Measurements from ENCODE around the gene ADAMTS16. TPM values are rescaled to one million over a fixed set of nuclear protein-coding genes. Genes with fewer than 3 reads are reported as not detected.

Gene ADAMTS16
- total and polyA plus RNA-seq, 2 donors (not counting 3 experiments of a cell fraction or from before 2014, with no cell fraction given) = not detected

- Histone ChIP-seq H3K9me3 (replicated peaks; ENCODE audit: control insufficient read depth, insufficient read depth, low read length) (peaks cover 3% of the 10 kb centered on the region), H4K20me1 (replicated peaks; ENCODE audit: control insufficient read depth, extremely low read depth, insufficient read depth, low read length) (no peaks in the 10 kb centered on the region), H2AFZ (ENCODE audit: low read depth, low read length) (no peak overlapping the region), H3K9me1 (replicated peaks; ENCODE audit: control insufficient read depth, extremely low read depth, insufficient read depth, low read length) (no peaks in the 10 kb centered on the region), H3K36me3 (ENCODE audit: control insufficient read depth in 2 of 2, extremely low read depth in 1 of 2, insufficient read depth in 2 of 2, low read length in 2 of 2) (no peaks in the 10 kb centered on the region), H3K4me2 (ENCODE audit: insufficient read depth, low read length) (no peak overlapping the region), H3K27me3 (ENCODE audit: control insufficient read depth in 2 of 2, insufficient read depth in 2 of 2, low read length in 2 of 2) (no peaks in the 10 kb centered on the region), H3K27ac (ENCODE audit: insufficient read depth, low read depth, low read length) (no peak overlapping the region), H3K79me2 (ENCODE audit: control insufficient read depth, insufficient read depth, low read length) (no peaks in the 10 kb centered on the region), H3K9ac (replicated peaks; ENCODE audit: extremely low read depth, insufficient read depth, low read length) (no peak overlapping the region), H3K4me1 (ENCODE audit: control insufficient read depth, extremely low read depth, insufficient read depth, low read length) (no peaks in the 10 kb centered on the region), H3K4me3 (replicated peaks in 1 of 3; ENCODE audit: insufficient read depth in 1 of 3, low read depth in 1 of 3, low read length in 3 of 3) (no peak overlapping the region)
- CTCF ChIA-PET = no interaction called here
- TF ChIP-seq, protein P1, sequence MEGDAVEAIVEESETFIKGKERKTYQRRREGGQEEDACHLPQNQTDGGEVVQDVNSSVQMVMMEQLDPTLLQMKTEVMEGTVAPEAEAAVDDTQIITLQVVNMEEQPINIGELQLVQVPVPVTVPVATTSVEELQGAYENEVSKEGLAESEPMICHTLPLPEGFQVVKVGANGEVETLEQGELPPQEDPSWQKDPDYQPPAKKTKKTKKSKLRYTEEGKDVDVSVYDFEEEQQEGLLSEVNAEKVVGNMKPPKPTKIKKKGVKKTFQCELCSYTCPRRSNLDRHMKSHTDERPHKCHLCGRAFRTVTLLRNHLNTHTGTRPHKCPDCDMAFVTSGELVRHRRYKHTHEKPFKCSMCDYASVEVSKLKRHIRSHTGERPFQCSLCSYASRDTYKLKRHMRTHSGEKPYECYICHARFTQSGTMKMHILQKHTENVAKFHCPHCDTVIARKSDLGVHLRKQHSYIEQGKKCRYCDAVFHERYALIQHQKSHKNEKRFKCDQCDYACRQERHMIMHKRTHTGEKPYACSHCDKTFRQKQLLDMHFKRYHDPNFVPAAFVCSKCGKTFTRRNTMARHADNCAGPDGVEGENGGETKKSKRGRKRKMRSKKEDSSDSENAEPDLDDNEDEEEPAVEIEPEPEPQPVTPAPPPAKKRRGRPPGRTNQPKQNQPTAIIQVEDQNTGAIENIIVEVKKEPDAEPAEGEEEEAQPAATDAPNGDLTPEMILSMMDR (IDR thresholded peaks at IDR 0.05; ENCODE audit: extremely low read depth in 1 of 2, insufficient read depth in 1 of 2, low read depth in 1 of 2, low read length in 2 of 2) = no peak
- TF ChIP-seq POLR2A (IDR thresholded peaks at IDR 0.05; ENCODE audit: low read depth, low read length) (no peak), JUN (IDR thresholded peaks at IDR 0.05; ENCODE audit: borderline replicate concordance, insufficient read depth, insufficient read length, low read depth) (no peak), EZH2 (IDR thresholded peaks at IDR 0.05; ENCODE audit: borderline replicate concordance, low read depth, low read length, severe bottlenecking) (no peak), GATA2 (IDR thresholded peaks at IDR 0.05; ENCODE audit: insufficient read depth, insufficient read length, low read depth, low read length) (no peak), MYC (IDR thresholded peaks at IDR 0.05; ENCODE audit: low read depth, low read length) (no peak), FOS (IDR thresholded peaks at IDR 0.05; ENCODE audit: borderline replicate concordance, insufficient read depth, low read length) (no peak), MAX (IDR thresholded peaks at IDR 0.05; ENCODE audit: insufficient read depth, insufficient read length) (no peak), POLR2AphosphoS5 (IDR thresholded peaks at IDR 0.05; ENCODE audit: insufficient read depth, low read depth, low read length) (no peak)
- DNase-seq (ENCODE audit: low read depth, low spot score) (no peak), FAIRE-seq (no peak)
- dilution Hi-C loops (cut with MboI; ENCODE audit: extremely low pct_ligation_motif_present, low sequenced_read_pairs) (no loop called here), intact Hi-C loops (cut with micrococcal nuclease) (no loop called here)
- no TSS peak for BruUV-seq (replicated peaks)
- POLR2A ChIA-PET = no interaction called here
Measured at GRCh38 chr5:5240234-5240633, 100.1 kb downstream of the ADAMTS16 start.

Data from endothelial cell of umbilical vein (primary cell).